ENCODE data around the gene TNFRSF1A. TPM values are rescaled to one million over a fixed set of nuclear protein-coding genes. Genes with fewer than 3 reads are reported as not detected.

Gene TNFRSF1A
- total RNA-seq, 2 donors from 2014 or later, result 91.1 to 168 TPM

GRCh38 chr12:6356374-6356820 lies 14.5 kb upstream of the TNFRSF1A start:
- TF ChIP-seq POLR2AphosphoS5 (IDR thresholded peaks at IDR 0.05) (no peak), CTCF (IDR thresholded peaks at IDR 0.05) (no peak), POLR2A (IDR thresholded peaks at IDR 0.05) (no peak)
- Histone ChIP-seq H3K4me1 (replicated peaks) (no peaks in the 10 kb centered on the region), H3K4me3 (no peak overlapping the region), H3K27me3 (replicated peaks; ENCODE audit: insufficient read depth) (no peaks in the 10 kb centered on the region), H3K36me3 (no peaks in the 10 kb centered on the region), H3K9me3 (no peaks in the 10 kb centered on the region), H3K27ac (no peak overlapping the region)
- no peak for DNase-seq (ENCODE audit: low spot score)
- intact Hi-C loops (cut with DNase I), result no loop called here
- 88% methylated on average over 5 of the region's 5 CpGs for WGBS

GRCh38 chr12:6355491-6356373 lies 13.9 kb upstream of the TNFRSF1A start:
- H3K27me3 ChIP-seq (replicated peaks; ENCODE audit: insufficient read depth), result no peaks in the 10 kb centered on the region
- no peaks in the 10 kb centered on the region for H3K4me1 ChIP-seq (replicated peaks)
- no peak for DNase-seq (ENCODE audit: low spot score)
- H3K27ac ChIP-seq, result no peak overlapping the region
- intact Hi-C loops (cut with DNase I), result no loop called here
- H3K36me3 ChIP-seq, result no peaks in the 10 kb centered on the region
- TF ChIP-seq POLR2A (IDR thresholded peaks at IDR 0.05), result no peak
- no peak for TF ChIP-seq CTCF (IDR thresholded peaks at IDR 0.05)
- TF ChIP-seq POLR2AphosphoS5 (IDR thresholded peaks at IDR 0.05), result no peak
- WGBS, result 74% methylated on average over 8 of the region's 8 CpGs
- no peaks in the 10 kb centered on the region for H3K9me3 ChIP-seq
- no peak overlapping the region for H3K4me3 ChIP-seq

GRCh38 chr12:6354495-6355393 lies 12.9 kb upstream of the TNFRSF1A start:
- Histone ChIP-seq H3K4me1 (replicated peaks) (no peaks in the 10 kb centered on the region), H3K4me3 (no peak overlapping the region), H3K27ac (no peak overlapping the region), H3K36me3 (no peaks in the 10 kb centered on the region), H3K9me3 (no peaks in the 10 kb centered on the region), H3K27me3 (replicated peaks; ENCODE audit: insufficient read depth) (no peaks in the 10 kb centered on the region)
- 90% methylated on average over 10 of the region's 10 CpGs for WGBS
- intact Hi-C loops (cut with DNase I), result no loop called here
- no peak for DNase-seq (ENCODE audit: low spot score)
- TF ChIP-seq POLR2AphosphoS5 (IDR thresholded peaks at IDR 0.05), result no peak
- TF ChIP-seq POLR2A (IDR thresholded peaks at IDR 0.05), result no peak
- no peak for TF ChIP-seq CTCF (IDR thresholded peaks at IDR 0.05)

- no peak for TF ChIP-seq POLR2AphosphoS5 (IDR thresholded peaks at IDR 0.05)
- no peak for TF ChIP-seq POLR2A (IDR thresholded peaks at IDR 0.05)
- TF ChIP-seq CTCF (IDR thresholded peaks at IDR 0.05), result no peak
- intact Hi-C loops (cut with DNase I), result no loop called here
- WGBS, result 59% methylated on average over 8 of the region's 9 CpGs
- Histone ChIP-seq H3K36me3 (no peaks in the 10 kb centered on the region), H3K27ac (no peak overlapping the region), H3K4me3 (no peak overlapping the region), H3K4me1 (replicated peaks) (no peaks in the 10 kb centered on the region), H3K9me3 (no peaks in the 10 kb centered on the region), H3K27me3 (replicated peaks; ENCODE audit: insufficient read depth) (no peaks in the 10 kb centered on the region)
- DNase-seq (ENCODE audit: low spot score), result no peak
These were observed 10.6 kb upstream of the TNFRSF1A start for GRCh38 chr12:6352193-6353173.
